ENCODE measurements around the gene AGPAT1. TPM values are rescaled to one million over a fixed set of nuclear protein-coding genes. Genes with fewer than 3 reads are reported as not detected.
A peak's percentile ranks its signal among the peaks of the same experiment; 100 is the strongest.

Gene AGPAT1
- total and polyA plus RNA-seq, 2 of the 13 experiments (the other 11 are each of a cell fraction or from before 2014, with no cell fraction given) = 51.3 to 139 TPM

DNA sequence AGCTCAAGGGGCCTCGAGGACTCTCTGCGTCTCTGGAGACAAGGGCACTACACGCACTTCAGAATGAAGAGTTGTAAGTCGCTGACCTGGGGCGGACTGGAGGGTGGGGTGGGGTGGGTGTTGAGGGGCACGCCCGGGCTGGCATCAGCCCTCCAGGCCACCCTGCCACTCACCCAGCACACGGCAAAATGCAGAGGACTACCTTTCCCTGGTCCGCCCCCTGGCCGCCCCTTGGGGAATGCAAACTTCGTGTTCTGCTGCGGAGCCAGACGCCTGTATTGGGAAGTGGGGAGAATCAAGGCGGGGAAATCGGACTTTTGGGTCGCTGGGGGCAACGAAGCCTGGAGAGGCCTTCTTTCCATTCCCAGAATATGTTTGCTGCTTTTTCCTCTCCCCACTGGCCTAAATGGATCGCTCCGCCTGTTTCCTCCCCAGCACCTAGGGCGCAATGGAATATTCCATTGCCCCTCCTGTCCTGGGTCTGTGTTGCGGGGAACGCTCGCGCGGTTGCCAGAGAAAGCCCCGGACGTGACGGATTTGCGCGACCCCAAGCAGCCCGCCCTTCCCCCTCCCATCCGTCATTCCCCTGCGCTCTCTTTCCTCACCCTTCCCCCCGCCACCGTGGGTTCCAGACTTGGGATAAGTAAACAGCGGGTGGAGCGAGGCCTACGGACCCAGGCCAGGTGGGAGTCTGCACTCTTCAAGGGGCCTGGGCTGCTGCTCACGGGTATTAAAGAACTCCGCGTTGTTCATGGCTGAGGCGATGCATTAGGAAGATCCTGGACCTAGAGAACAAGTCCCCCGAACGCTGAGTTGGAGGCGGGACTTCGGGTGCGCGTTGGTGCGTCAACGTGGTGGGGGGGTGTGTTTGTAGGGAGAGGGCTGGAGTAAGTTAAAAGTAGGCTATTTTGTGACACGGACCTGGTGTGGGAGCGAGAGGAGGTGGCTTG lies 22.0 kb downstream of the AGPAT1 start, which contains the start of gene PPT2 (continued):
- TF ChIP-seq MED13 (CRISPR knock-in tag; IDR thresholded peaks at IDR 0.05) (0 out of 2 replicates have a peak, but pooled peaks have one; percentile 77), ETV5 (CRISPR knock-in tag; IDR thresholded peaks at IDR 0.05; ENCODE audit: borderline replicate concordance) (peak; percentile 82), RBFOX2 (IDR thresholded peaks at IDR 0.05; ENCODE audit: low read depth, low read length) (peak; percentile 63), ZNF883 (CRISPR knock-in tag; IDR thresholded peaks at IDR 0.05; ENCODE audit: not compliant biosample characterization) (peak; percentile 27), ZNF567 (CRISPR knock-in tag; IDR thresholded peaks at IDR 0.05; ENCODE audit: borderline replicate concordance) (peak; percentile 92; the same call in 1 of the 2 replicates), ZNF782 (CRISPR knock-in tag; IDR thresholded peaks at IDR 0.05; ENCODE audit: borderline replicate concordance) (peak; percentile 81; the same call in 1 of the 2 replicates), NR2F2 (IDR thresholded peaks at IDR 0.05; ENCODE audit: borderline replicate concordance, low read depth) (no peak; the same call in 1 of the 2 replicates), PHF20 (CRISPR knock-in tag; IDR thresholded peaks at IDR 0.05) (peak; percentile 85), ZFY (CRISPR knock-in tag; IDR thresholded peaks at IDR 0.05) (peak; percentile 88), RFXAP (CRISPR knock-in tag; IDR thresholded peaks at IDR 0.05; ENCODE audit: borderline replicate concordance) (peak; percentile 67; the same call in 1 of the 2 replicates), ZNF484 (CRISPR knock-in tag; IDR thresholded peaks at IDR 0.05; ENCODE audit: borderline replicate concordance, low read depth) (no peak), GPN1 (CRISPR knock-in tag; IDR thresholded peaks at IDR 0.05; ENCODE audit: borderline replicate concordance) (no peak; the same call in 1 of the 2 replicates), ZNF556 (CRISPR knock-in tag; IDR thresholded peaks at IDR 0.05; ENCODE audit: borderline replicate concordance) (peak; percentile 80; the same call in 1 of the 2 replicates), SATB2 (CRISPR knock-in tag; IDR thresholded peaks at IDR 0.05) (peak; percentile 72), NCOA5 (CRISPR knock-in tag; IDR thresholded peaks at IDR 0.05) (no peak)
- TF ChIP-seq, protein P1, sequence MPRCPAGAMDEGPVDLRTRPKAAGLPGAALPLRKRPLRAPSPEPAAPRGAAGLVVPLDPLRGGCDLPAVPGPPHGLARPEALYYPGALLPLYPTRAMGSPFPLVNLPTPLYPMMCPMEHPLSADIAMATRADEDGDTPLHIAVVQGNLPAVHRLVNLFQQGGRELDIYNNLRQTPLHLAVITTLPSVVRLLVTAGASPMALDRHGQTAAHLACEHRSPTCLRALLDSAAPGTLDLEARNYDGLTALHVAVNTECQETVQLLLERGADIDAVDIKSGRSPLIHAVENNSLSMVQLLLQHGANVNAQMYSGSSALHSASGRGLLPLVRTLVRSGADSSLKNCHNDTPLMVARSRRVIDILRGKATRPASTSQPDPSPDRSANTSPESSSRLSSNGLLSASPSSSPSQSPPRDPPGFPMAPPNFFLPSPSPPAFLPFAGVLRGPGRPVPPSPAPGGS (CRISPR knock-in tag; IDR thresholded peaks at IDR 0.05) = peak; percentile 52
- TF ChIP-seq, protein P2, sequence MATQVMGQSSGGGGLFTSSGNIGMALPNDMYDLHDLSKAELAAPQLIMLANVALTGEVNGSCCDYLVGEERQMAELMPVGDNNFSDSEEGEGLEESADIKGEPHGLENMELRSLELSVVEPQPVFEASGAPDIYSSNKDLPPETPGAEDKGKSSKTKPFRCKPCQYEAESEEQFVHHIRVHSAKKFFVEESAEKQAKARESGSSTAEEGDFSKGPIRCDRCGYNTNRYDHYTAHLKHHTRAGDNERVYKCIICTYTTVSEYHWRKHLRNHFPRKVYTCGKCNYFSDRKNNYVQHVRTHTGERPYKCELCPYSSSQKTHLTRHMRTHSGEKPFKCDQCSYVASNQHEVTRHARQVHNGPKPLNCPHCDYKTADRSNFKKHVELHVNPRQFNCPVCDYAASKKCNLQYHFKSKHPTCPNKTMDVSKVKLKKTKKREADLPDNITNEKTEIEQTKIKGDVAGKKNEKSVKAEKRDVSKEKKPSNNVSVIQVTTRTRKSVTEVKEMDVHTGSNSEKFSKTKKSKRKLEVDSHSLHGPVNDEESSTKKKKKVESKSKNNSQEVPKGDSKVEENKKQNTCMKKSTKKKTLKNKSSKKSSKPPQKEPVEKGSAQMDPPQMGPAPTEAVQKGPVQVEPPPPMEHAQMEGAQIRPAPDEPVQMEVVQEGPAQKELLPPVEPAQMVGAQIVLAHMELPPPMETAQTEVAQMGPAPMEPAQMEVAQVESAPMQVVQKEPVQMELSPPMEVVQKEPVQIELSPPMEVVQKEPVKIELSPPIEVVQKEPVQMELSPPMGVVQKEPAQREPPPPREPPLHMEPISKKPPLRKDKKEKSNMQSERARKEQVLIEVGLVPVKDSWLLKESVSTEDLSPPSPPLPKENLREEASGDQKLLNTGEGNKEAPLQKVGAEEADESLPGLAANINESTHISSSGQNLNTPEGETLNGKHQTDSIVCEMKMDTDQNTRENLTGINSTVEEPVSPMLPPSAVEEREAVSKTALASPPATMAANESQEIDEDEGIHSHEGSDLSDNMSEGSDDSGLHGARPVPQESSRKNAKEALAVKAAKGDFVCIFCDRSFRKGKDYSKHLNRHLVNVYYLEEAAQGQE (IDR thresholded peaks at IDR 0.05; ENCODE audit: borderline replicate concordance in 1 of 2, low read depth in 1 of 2, low read length in 2 of 2) = peak in 1 of 2 experiments; percentile 34; a peak in 1 of 4 replicates
- TF ChIP-seq, protein P3, sequence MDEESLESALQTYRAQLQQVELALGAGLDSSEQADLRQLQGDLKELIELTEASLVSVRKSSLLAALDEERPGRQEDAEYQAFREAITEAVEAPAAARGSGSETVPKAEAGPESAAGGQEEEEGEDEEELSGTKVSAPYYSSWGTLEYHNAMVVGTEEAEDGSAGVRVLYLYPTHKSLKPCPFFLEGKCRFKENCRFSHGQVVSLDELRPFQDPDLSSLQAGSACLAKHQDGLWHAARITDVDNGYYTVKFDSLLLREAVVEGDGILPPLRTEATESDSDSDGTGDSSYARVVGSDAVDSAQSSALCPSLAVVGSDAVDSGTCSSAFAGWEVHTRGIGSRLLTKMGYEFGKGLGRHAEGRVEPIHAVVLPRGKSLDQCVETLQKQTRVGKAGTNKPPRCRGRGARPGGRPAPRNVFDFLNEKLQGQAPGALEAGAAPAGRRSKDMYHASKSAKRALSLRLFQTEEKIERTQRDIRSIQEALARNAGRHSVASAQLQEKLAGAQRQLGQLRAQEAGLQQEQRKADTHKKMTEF (CRISPR knock-in tag; IDR thresholded peaks at IDR 0.05) = no peak; the same call in none of the 2 replicates
- TF ChIP-seq, protein P4, sequence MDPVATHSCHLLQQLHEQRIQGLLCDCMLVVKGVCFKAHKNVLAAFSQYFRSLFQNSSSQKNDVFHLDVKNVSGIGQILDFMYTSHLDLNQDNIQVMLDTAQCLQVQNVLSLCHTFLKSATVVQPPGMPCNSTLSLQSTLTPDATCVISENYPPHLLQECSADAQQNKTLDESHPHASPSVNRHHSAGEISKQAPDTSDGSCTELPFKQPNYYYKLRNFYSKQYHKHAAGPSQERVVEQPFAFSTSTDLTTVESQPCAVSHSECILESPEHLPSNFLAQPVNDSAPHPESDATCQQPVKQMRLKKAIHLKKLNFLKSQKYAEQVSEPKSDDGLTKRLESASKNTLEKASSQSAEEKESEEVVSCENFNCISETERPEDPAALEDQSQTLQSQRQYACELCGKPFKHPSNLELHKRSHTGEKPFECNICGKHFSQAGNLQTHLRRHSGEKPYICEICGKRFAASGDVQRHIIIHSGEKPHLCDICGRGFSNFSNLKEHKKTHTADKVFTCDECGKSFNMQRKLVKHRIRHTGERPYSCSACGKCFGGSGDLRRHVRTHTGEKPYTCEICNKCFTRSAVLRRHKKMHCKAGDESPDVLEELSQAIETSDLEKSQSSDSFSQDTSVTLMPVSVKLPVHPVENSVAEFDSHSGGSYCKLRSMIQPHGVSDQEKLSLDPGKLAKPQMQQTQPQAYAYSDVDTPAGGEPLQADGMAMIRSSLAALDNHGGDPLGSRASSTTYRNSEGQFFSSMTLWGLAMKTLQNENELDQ (CRISPR knock-in tag; IDR thresholded peaks at IDR 0.05; ENCODE audit: borderline replicate concordance) = no peak
